OCI-LY7 (cell line): Measurements from ENCODE around the gene SLC13A2.

Source experiments
- EZH2phosphoT487 ChIP-seq: fragments of 200-600 bp; sonication (generic); IDR thresholded peaks from 2 replicates; pipeline ENCODE4 v1.6.1; 2018; ENCODE audit warnings: low read depth, borderline replicate concordance, mild to moderate bottlenecking, mixed run types, antibody characterized with exemption, low read length, moderate library complexity, mixed read lengths
- TF ChIP-seq, protein P1 (sequence below): fragments of 200-600 bp; sonication (generic); conservative IDR thresholded peaks from 2 replicates; pipeline ENCODE4 v1.5.1; 2014; ENCODE audit warnings: mild to moderate bottlenecking, antibody characterized with exemption, low read length, moderate library complexity, mixed read lengths

DNA sequence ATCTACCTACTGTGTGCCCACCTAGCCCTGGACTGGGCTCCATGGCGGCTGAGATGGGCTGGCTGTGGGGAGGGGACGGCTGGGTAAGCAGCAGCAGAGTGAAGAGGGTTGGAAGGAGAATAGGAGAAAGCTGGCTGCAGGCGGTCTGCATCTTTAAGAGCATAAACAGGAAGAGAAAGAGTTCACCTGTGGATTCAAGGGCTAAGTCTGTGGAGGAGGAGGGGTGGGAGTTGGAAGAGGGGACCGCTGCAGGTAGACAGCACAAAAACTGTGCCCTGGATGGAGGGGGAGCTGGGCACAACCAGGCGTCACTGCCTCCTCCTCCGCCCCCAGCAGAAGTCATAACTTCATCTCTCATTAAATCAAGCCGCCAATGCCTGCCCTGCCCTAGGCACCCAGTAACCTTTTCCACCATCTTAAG, 677 bp downstream of the SLC13A2 start:
- no peak for TF ChIP-seq EZH2phosphoT487
- TF ChIP-seq, protein P1, sequence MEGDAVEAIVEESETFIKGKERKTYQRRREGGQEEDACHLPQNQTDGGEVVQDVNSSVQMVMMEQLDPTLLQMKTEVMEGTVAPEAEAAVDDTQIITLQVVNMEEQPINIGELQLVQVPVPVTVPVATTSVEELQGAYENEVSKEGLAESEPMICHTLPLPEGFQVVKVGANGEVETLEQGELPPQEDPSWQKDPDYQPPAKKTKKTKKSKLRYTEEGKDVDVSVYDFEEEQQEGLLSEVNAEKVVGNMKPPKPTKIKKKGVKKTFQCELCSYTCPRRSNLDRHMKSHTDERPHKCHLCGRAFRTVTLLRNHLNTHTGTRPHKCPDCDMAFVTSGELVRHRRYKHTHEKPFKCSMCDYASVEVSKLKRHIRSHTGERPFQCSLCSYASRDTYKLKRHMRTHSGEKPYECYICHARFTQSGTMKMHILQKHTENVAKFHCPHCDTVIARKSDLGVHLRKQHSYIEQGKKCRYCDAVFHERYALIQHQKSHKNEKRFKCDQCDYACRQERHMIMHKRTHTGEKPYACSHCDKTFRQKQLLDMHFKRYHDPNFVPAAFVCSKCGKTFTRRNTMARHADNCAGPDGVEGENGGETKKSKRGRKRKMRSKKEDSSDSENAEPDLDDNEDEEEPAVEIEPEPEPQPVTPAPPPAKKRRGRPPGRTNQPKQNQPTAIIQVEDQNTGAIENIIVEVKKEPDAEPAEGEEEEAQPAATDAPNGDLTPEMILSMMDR: no peak
